AG08396 (cell line): ENCODE results near the gene LPIN1.

Experiments used
- DNase-seq: peaks from one replicate; pipeline ENCODE4 v3.0.0; 2012; ENCODE audit warnings: low spot score, mixed read lengths

LPIN1 gene

GRCh38 chr2:11866358-11867335 is 120.2 kb downstream of the LPIN1 start:
- no peak for DNase-seq

- no peak for DNase-seq
Measured at GRCh38 chr2:11867926-11868325, 121.5 kb downstream of the LPIN1 start.

GRCh38 chr2:11869391-11869991 is 123.1 kb downstream of the LPIN1 start:
- no peak for DNase-seq

GRCh38 chr2:11870064-11870463 is 123.6 kb downstream of the LPIN1 start:
- DNase-seq, result no peak

GRCh38 chr2:11870584-11870983 is 124.2 kb downstream of the LPIN1 start:
- no peak for DNase-seq

- DNase-seq, result no peak
Measured at GRCh38 chr2:11871421-11871820, 125.0 kb downstream of the LPIN1 start.

GRCh38 chr2:11872247-11872947 is 126.0 kb downstream of the LPIN1 start:
- DNase-seq, result no peak

- DNase-seq, result no peak
Measured at GRCh38 chr2:11872948-11873269, 126.5 kb downstream of the LPIN1 start.

- no peak for DNase-seq
Measured at GRCh38 chr2:11873356-11874154, 127.1 kb downstream of the LPIN1 start.

- no peak for DNase-seq
Measured at GRCh38 chr2:11874861-11875260, 128.4 kb downstream of the LPIN1 start.

- no peak for DNase-seq
Measured at GRCh38 chr2:11875481-11875880, 129.0 kb downstream of the LPIN1 start.

GRCh38 chr2:11876436-11876835 is 130.0 kb downstream of the LPIN1 start:
- no peak for DNase-seq

GRCh38 chr2:11876889-11877288 is 130.5 kb downstream of the LPIN1 start:
- no peak for DNase-seq
